Mucosa of gallbladder (tissue), 1 donor: ENCODE measurements around the gene PRKACG. TPM values are rescaled to one million over a fixed set of nuclear protein-coding genes. Genes with fewer than 3 reads are reported as not detected.
"Not testable (repeated sequence)": the region's sequence is repeated elsewhere in the genome, so short reads cannot be mapped to it uniquely, and the experiment has no call there.

Experiments
- DNase-seq: peaks from one replicate; pipeline ENCODE4 v3.0.0-alpha.2; 2020; ENCODE audit warnings: low spot score
- total RNA-seq: library from RNA; stranded (reverse); gene quantifications from one replicate; pipeline ENCODE4 v1.2.1, GENCODE V29; 2021
- donor health status: DM: no; HTN: no; CAD: no.

The PRKACG gene
- total RNA-seq, result not detected

DNA sequence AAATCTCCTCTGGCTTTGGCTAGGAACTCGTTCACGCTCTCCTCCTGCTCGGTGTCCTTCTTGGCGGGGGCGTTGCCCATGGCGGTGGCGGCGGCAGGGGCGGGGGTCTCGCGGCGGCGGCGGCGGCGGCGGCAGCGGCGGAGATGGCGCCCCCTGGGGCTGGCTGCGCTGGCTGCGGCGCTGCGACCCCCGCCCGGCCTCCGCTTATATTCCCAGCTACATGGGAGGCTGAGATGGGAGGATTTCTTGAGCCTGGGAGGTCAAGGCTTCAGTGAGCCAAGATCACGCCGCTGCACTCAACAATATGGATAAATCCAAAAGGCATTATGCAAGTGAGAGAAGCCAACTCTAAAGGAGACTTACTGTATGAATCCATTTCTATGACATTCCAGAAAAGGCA is at the start of gene PRKACG:
TSS of gene PRKACG (minus strand) at position 101 of the 400 bp plus-strand sequence. CDS start at position 80, 21 bp downstream.
- no peak for DNase-seq

DNA sequence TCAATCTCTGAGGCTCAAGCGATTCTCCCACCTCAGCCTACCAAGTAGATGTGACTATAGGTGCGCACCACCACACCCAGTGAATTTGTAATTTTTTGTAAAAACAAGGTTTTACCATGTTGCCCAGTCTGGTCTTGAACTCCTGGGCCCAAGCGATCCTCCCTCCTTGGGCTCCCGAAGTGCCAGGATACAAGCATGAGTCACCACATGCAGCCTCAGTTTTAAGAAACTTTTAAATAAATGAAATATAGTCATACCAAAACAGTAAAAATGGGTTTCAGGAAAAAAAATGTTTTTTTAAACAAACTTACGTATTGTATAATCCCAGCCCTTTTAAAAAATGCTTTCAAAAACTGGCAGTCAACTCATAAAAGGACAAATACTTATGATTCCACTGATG is 48.3 kb upstream of the PRKACG start:
- no peak for DNase-seq

DNA sequence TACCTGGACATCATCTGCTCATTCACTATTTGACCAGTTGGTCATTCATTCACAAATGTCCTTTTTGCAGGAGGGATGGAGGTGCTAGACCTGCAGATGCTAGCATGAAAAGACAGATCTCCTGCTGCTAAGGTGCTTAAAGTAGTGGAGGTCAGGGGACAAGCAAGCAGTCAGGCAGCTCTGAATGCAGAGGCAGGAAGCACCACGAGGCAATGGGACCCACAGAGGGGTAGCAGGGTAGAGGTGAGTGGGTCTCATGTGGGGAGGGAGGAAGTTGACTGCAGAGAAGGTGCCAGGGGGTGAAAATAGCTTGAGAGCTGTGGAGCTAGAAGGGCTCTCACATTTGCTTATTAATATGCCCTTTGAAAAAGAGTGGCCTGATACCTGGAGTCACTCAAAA is 46.9 kb upstream of the PRKACG start:
- DNase-seq, result no peak

DNA sequence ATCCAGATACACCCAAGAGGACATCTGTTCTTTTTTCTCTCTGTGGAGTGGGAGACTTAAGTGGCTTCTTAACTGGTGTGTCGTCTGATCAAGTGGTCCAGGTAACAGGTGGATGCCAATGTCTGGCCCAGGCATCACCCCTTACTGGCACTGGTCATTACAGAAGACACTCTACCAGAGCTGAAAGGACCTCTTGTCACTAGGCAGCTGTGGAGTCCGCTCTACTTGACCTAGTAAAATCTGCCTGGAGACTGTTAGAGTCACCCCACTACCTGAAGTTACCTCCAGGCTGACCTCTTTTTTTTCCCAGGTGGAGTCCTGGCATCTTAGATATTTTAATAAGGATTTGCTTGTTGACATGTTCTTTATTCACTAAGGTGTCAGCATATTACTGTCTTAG is 44.2 kb upstream of the PRKACG start:
- DNase-seq, result no peak

DNA sequence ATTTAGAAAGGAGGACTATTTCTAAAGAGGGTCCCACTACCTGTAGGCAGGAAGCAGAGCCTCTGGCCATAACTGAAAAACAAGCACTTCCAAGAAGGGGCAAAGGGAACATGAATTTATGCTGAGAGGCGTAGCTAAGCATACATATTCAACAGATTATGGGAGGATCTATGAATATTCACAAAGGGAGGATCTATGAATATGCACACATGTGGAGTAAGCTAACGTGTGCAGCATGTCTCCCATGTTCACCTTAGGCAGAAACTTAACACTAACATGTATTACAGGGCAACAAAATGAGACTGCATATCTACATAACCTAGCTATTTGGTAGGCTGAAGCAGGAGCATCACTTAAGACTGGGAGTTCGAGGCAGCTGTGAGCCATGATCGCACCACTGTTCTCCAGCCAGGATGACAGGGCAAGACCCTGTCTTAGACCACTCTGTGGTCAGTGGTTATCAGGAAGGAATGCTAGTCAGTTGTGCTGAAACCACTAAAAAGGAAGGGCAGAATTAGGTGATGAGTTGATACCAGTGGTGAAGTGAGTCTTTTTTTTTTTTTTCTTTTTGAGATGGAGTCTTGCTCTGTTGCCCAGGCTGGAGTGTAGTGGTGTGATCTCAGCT is 42.4 kb upstream of the PRKACG start:
- no peak for DNase-seq

DNA sequence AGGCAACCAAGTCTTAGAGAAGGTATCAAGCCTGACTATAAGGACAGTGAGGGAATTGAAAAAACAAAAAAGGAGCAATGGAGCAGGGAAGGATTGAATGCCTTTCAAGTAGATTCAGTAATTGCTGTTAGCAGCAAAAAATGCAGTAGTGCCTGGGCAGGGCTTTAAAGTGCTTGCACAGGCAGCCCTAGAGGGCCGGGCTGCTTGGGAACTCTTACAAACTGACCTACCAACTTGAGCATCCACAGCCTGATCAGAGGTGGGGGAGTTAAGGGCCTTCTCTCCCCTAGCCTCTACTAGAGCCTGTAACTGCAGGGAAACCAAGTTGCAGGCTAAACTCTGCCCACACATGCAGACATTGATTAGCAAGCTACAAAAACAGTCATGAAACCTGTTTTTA is 41.1 kb upstream of the PRKACG start:
- DNase-seq, result no peak

DNA sequence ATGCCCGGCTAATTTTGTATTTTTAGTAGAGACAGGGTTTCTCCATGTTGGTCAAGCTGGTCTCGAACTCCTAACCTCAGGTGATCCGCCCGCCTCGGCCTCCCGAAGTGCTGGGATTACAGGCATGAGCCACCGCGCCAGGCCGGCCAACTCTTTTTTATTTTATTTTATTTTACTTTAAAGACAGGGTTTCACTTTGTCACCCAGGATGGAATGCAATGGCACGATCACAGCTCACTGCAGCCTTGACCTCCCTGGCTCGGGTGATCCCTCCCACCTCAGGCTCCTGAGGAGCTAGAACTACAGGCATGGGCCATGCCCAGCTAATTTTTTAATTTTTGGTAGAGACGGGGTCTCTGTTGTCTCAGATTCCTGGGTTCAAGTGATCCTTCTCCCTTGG is 37.0 kb upstream of the PRKACG start:
- DNase-seq, result not testable (repeated sequence)

DNA sequence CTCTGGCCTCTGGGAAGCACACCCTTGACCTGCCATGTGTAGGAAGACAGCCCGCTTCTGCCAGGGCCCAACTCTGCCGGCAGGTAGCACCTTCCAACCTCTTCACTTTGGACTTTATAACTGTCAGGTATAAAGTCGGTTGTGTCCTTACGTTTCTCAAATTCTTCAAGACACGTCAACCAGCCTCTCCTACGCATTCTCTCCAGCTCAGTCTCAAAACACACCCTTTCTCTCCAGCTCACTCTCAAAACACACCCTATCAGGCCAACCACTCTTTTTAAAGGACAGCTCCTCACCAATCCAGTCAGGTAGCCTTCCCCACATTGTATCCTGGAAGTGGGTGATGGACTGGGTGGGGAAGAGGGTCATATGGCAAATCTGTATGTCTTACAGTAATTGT is 35.2 kb upstream of the PRKACG start:
- DNase-seq, result no peak

DNA sequence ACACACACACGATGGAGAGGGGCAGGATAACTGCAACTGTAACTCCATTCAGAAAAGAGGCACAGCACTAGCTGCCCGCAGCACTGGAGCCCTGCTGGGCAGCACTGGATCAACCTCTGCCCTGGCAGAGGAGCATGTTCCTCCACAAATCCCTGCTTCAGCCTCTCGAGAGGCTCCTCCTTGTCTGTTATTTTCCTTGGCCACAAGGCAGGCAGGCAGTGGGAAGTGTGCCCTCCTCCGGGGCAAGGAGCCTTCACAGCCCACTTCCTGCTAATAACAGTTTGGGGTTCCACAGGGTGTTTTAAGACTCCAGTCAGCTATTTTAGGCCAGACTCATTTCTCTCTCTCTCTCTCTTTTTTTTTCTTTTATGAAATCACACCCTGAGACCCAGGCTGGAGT is 33.5 kb upstream of the PRKACG start:
- no peak for DNase-seq

DNA sequence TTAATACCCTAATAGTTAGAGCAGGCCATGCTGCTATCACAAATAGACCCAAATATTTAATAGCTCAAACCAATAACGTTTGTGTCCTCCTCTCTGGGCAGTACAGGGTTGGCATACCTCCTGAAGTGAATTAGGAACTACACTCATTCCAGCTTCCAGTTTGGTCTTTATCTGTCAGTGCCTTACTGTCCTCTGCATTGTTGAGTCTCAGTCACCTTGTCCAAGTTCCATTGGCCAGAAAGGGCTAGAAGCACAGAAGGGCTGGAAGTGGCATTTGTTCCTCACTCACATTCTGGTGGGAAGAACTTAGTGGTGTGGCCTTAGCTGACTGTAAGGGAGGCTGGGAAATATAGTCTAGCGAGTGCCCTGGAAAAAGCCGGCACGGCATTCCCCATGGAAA is 32.8 kb upstream of the PRKACG start:
- DNase-seq, result no peak

DNA sequence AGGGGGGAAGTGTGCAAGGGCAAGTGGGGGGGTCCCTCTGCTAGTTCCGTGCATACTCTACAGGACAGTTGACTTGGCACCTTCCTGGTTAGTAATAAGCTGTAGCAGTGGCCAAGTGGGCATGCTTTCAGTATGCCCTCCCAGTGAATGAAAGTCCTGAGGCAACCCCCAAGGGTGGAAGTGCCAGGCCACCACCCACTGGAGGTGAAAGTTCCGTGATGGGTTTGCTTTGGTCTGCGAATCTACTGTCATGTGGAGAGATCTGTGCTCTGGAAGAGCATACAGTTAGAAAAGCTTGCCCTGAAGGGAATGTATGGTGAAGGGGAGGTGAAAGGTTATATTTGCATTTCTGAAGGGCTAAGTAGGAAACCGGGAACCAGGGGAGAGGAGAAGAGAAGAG is 31.9 kb upstream of the PRKACG start:
- no peak for DNase-seq

DNA sequence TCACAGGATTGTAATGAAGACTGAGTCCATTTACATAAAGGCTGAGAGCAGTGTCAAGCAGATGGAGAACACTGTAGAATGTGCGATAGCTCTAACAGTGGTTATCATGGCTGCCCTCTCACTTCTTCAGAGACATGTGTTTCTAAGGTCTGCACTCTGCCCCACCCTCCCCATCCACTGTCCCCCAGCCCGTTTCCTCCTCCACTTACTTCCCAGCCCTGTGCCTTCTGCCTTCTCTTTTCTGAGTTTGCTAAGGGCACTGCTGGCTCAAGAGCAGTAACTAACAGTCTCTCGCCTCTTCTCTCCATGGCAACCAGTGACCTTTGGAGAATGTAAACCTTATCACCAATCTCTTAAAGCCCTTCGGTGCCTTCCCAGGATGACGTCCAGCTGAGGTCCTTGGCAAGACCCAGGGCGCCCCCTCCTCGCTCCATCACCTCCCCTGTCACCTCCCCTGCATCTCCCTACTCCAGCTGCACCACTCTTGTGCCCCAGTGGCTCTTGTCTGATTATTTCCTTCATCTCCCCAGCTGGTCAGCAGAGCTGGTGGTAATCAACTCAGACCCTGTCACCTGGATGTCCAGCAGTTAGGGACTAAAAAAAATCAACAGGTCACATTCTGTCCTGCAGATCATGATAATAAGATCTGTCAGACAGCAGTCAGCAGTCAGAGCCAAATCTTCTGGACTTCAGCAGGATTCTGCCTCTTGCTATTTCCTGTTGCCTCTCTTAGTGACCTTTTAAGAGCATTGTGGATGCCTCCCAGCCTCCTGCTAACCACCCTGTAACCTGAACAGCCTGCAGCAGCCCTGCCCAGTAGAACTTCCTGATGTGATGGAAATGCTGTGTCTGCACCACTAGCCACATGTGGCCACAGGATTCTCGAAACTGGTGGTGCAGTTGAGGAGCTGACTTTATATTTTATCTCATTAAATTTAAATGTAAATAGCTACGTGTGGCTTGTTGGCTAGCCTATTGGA is 30.6 kb upstream of the PRKACG start:
- DNase-seq, result peak; percentile 16

DNA sequence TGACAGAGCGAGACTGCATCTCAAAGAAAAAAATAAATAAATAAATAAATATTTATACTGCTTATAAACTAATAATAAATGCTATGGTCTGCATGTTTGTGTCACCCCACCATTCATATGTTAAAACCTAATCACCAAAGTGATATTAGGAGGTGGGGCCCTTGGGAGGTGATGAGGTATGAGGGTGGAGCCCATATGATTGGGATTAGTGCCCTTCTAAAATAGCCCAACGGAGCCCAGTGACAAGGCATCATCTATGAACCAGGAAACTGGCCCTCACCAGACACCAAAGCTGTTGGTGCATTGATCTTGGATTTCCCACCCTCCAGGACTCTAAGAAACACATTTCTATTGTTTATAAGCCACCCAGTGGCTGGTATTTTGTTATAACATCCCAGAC is 26.7 kb upstream of the PRKACG start:
- DNase-seq, result no peak

DNA sequence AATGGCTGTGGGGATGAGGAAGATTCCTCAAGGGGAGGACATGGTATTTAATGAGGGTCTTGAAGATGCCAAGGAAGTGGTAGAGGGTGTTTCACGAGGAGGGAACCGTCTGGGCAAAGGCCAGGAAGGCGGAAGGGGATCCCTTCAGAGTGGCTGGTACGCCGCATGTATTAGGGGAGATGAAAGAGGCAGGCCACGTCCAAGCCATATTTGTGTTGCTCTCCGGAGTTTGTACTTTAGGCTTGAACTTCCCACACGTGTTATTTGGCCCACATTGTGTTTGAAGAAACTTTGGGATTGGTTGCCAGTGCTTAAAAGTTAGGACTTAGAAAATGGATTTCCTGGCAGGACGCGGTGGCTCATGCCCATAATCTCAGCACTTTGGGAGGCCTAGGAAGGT is 22.9 kb upstream of the PRKACG start:
- no peak for DNase-seq

DNA sequence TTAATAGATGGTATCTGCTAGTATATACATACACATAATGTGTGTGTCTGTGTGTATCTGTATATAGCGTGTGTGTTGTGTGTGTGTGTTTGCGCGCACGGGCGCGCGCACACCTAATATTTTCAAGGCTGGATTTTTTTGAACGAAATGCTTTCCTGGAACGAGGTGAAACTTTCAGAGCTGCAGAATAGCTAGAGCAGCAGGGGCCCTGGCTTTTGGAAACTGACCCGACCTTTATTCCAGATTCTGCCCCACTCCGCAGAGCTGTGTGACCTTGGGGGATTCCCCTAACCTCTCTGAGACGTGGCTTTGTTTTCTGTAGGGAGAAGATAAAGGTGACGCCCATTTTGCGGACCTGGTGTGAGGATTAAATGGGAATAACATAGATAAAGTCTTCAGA is 22.4 kb upstream of the PRKACG start:
- DNase-seq, result no peak

DNA sequence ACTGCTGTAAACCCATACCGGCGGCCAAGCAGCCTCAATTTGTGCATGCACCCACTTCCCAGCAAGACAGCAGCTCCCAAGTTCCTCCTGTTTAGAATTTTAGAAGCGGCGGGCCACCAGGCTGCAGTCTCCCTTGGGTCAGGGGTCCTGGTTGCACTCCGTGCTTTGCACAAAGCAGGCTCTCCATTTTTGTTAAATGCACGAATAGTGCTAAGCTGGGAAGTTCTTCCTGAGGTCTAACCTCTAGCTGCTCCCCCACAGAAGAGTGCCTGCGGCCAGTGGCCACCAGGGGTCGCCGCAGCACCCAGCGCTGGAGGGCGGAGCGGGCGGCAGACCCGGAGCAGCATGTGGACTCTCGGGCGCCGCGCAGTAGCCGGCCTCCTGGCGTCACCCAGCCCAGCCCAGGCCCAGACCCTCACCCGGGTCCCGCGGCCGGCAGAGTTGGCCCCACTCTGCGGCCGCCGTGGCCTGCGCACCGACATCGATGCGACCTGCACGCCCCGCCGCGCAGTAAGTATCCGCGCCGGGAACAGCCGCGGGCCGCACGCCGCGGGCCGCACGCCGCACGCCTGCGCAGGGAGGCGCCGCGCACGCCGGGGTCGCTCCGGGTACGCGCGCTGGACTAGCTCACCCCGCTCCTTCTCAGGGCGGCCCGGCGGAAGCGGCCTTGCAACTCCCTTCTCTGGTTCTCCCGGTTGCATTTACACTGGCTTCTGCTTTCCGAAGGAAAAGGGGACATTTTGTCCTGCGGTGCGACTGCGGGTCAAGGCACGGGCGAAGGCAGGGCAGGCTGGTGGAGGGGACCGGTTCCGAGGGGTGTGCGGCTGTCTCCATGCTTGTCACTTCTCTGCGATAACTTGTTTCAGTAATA is 21.8 kb upstream of the PRKACG start, which contains the start of gene FXN:
TSS of gene FXN (plus strand) at position 315 of the 871 bp plus-strand sequence. CDS start at position 346, 31 bp downstream.
- DNase-seq, result peak; percentile 78

DNA sequence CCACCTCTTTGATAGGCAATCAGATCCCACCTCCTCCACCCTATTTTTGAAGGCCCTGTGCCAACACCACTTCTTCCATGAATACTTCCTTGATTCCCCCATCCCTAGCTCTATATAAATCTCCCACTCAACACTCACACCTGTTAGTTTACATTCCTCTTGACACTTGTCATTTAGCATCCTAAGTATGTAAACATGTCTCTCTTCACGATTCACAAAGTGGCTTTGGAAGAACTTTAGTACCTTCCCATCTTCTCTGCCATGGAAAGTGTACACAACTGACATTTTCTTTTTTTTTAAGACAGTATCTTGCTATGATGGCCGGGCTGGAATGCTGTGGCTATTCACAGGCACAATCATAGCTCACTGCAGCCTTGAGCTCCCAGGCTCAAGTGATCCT is 20.2 kb upstream of the PRKACG start:
- no peak for DNase-seq

DNA sequence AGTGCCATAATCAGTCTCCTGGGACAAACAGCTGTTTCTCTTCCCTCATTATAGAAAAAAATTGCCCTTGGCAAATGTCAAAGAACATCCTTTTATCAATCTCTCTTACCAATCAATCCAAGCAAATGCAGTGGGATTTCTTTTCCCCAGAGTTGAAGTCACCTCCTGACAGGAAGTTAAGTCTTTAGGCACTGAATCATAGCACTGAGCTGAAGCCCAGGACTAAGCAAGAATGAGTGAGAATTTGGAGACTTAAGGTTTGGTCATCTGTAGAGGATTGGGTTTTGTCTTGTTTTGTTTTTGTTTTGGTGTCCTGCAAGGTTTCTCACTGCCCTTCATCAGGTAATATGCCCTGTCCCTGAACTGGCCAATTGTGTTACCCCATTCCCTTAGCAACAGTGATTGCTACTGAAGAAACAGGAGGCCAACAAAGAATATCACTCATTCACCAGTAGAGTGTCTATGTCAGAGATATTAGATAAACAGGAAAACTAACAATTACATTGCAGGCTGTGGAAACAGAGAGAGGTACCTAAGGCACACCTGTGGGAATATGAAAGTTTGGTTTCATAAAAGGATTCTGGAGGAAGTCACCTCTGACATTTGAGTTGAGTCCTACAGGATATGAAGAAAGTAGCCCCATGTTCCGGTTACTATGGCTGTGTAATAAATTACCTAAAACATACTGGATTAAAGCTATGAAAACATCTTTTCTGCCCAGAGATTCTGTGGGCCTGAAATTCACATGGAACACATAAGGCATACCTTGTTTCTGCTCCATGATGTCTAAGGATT is 17.1 kb upstream of the PRKACG start:
- no peak for DNase-seq

DNA sequence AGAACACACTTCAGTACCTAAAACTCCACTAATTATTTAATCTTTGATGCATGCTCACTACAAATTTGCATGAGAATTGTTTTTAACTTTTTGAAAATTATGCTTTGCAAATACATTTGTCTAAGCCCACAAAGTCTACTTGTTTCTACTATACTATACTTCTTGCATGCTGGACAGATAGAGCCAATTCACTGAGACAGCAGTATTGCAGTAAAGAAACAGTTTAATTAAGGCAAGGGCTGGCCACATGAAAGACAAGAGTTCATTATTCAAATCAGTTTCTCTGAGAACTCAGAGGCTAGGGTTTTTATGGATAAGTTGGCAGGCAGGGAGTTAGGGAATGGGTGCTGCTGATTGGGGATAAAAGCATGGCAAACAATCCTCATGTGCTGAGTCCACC is 15.6 kb upstream of the PRKACG start:
- DNase-seq, result no peak

DNA sequence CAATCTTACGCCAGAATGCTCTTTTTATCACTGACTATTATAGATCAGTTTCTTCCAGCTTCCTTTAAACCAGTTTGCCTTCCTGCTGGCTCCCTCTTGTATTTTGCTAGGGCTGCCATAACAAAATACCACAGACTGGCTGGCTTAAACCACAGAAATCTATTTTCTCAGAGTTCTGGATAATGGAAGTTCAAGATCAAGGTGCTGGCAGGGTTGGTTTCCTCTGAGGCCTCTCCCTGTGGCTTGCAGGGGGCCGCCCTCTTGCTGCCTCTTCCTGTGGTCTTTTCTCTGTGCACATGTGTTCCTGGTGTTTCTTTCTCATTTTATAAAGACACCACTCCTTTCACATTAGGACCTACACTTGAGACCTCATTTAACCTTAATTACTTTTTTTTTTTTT is 14.8 kb upstream of the PRKACG start:
- no peak for DNase-seq
